ENCODE data around the gene AQR.
A peak's percentile ranks its signal among the peaks of the same experiment; 100 is the strongest.
"Not testable (repeated sequence)": the region's sequence is repeated elsewhere in the genome, so short reads cannot be mapped to it uniquely, and the experiment has no call there.

The AQR gene

DNA sequence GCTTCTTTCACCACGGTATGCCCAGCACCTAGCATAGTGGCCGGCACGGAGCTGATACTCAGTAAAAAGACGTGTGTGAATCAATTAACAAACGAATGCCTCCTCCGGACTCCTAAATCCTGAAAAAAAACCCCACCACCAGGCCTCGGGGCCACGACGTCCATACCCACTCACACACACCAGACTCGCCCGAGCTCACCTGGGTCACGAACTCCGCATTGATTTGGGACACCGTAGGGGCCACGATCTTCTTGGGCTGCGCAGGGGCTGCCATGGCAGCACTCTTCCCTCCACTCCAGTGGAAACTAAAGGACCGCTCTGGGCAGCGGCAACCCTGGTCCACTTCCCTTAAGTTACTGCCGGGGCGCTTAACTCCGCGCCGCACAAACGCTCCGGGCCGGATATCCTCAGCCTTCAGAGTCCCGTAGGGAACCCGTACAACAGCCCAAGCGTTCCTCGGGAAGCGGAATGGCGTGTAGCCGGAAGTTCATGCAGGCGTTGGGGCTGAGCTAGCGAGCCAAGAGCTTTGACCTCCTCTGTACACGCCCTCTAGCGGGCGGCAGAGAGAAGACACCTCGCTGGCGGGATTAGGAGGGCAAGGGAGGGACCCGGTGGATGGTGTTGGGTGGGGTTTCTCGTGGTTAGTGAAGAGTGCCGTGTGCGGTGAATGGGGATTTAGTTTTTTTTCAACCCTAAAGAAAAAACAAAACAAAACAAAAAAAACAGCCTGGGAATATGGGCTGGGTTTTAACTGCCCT lies at the start of gene AQR:
TSS of gene AQR (minus strand) at position 403 of the 758 bp plus-strand sequence. CDS start at position 274, 129 bp downstream.
- DNase-seq (ENCODE audit: low read depth in 3 of 3): peak; percentile 80 to 90 (median 89)

- DNase-seq (ENCODE audit: low read depth in 3 of 3): no peak
Measured at GRCh38 chr15:35014241-35014640, 44.7 kb upstream of the AQR start.

DNA sequence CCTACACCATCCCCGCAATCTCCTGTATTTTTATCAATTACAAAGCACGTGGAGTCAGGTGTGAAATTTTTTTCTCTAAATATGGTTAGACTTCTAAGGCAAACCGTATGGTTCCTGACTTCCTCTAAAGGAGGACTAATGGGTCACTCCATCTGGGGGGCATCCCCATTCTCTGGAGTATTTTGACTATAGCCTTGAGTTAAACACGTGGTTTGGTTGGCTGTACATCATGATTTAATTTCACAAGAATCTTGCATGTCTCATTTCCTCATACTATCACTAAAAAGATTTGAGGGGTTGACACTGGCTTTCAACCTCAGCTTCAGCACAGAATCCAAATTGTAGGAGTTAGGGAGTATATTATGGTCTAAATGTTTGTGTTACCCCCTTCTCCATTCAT lies 43.8 kb upstream of the AQR start:
- DNase-seq (ENCODE audit: low read depth in 3 of 3): no peak

GRCh38 chr15:35007397-35007796 lies 37.9 kb upstream of the AQR start:
- no peak for DNase-seq (ENCODE audit: low read depth in 3 of 3)

DNA sequence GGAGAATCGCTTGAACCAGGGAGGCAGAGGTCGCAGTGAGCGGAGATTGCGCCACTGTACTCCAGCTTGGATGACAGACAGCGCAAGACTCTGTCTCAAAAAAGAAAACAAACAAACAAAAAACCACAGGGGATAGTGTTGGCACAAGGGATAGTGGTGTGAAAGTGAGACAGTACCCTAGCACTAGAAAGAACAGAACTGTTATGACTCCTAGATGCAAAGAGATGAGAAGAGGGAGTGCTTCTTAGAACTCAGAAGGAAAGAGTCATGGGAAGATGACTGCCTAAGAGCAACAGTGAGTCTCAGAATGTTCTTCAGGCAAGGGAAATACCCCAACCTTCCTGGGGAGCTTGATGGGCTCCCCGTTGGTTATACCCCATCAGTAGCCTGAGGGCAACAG lies 36.4 kb upstream of the AQR start:
- no peak for DNase-seq (ENCODE audit: low read depth in 3 of 3)

GRCh38 chr15:35003928-35004327 lies 34.4 kb upstream of the AQR start:
- DNase-seq (ENCODE audit: low read depth in 3 of 3): no peak

GRCh38 chr15:35000511-35000910 lies 31.0 kb upstream of the AQR start:
- no peak for DNase-seq (ENCODE audit: low read depth in 3 of 3)

DNA sequence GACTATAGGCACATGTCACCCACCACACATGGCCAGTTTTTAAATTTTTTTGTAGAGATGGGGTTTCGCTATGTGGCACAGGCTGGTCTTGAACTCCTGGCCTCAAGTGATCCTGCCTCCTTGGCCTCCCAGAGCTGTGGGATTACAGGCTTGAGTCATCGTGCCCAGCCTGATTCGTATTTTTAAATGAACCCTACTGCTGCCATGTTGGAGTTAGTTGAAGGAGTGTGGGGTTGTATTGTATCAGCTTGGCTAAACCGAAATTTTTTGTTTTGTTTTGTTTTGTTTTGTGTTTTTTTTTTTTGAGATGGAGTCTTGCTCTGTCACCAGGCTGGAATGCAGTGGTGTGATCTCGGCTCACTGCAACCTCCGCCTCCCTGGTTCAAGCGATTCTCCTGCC lies 30.4 kb upstream of the AQR start:
- no peak for DNase-seq (ENCODE audit: low read depth in 3 of 3)

DNA sequence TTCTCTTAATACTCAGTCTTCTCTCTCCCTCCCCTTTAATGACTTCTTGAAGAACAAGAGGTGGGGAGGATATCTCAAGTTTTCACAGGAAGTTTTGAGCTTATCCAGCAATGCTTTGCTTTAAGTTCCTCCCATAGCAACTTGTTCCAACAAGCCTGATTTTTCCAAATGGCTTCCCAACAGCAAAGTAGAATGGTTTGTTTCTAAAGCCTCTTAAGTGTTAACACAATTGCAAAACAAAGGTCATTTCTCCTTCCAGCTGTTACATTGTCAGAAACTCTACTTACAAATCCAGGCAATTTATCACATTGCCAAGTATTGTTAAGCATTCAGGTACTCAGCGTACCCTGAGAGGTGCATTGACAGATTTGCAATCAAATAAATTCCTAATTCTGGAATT lies 25.4 kb upstream of the AQR start:
- no peak for DNase-seq (ENCODE audit: low read depth in 3 of 3)

- no peak for DNase-seq (ENCODE audit: low read depth in 3 of 3)
Measured at GRCh38 chr15:34993877-34994276, 24.3 kb upstream of the AQR start.

- DNase-seq (ENCODE audit: low read depth in 3 of 3): no peak
Measured at GRCh38 chr15:34993412-34993811, 23.9 kb upstream of the AQR start.

DNA sequence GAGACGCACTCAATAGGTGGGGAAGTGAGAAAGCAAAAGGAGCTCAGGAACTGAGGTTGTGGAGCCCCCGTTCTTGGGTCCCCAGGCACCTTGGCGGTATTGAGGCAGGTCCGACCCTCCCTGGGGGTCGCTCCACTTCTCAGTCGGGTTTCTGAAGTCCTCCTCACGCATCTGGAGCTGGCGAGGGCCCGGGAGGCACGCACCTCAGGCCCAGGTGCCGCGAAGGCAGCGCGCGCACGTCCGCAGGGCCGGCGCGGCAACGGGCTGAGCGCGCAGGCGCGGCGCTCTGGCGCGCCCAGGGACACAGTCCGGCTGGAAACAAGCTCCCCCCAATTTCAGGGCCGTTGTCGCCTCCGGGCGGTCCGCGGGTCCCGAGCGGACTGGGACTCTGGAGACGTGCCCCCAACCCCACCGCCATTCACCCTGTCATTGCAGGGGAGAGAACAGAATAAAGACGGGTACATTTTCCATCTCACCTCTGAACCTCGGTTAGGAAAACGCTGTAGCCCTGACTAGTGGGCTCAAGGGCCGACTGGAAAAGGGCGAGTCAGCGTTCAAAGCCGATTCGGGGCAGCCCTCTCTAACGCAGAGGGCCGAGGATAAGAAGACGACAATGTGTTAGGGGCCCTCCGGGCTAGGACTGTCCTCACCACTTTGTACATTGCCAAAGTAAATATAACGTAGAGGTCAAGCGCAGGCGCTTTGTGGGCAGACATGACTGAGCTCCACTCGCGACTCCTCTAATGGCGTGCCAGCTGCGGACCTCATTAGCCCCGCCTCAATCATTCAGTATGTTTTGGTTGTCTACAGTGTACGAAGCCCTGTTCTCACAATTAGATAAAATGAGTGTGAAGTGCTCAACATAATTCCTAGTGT lies 18.7 kb upstream of the AQR start, which contains the start of gene ZNF770:
TSS of gene ZNF770 (minus strand) at position 261 of the 876 bp plus-strand sequence. CDS start 4,853 bp downstream, outside the sequence.
- DNase-seq (ENCODE audit: low read depth in 3 of 3): peak; percentile 65 to 72 (median 69)

GRCh38 chr15:34987609-34988026 lies 18.1 kb upstream of the AQR start:
- no peak for DNase-seq (ENCODE audit: low read depth in 3 of 3)

- DNase-seq (ENCODE audit: low read depth in 3 of 3): no peak
Measured at GRCh38 chr15:34986771-34987480, 17.4 kb upstream of the AQR start.

DNA sequence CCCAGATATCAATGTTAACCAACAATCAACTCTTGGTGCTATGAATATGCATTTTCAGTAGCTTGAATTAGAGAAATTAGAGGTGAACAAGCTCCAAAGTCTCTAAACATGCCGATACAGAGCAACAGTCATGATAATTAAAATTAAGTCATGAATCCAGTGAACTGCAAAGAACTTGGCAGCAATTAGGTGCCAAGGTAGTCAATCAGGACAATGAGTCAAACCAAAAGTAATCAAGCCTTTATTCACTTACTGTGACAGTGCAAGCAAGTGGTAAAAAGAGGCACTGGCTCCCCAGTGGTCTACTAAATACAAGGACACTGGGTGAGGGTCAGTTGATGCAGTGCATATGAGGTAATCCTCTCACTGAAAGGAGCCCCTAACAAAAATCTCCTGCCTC lies 16.8 kb upstream of the AQR start:
- DNase-seq (ENCODE audit: low read depth in 3 of 3): no peak

- no peak for DNase-seq (ENCODE audit: low read depth in 3 of 3)
Measured at GRCh38 chr15:34984889-34985630, 15.5 kb upstream of the AQR start.

- no peak for DNase-seq (ENCODE audit: low read depth in 3 of 3)
Measured at GRCh38 chr15:34976743-34977142, 7.2 kb upstream of the AQR start.

- no peak for DNase-seq (ENCODE audit: low read depth in 3 of 3)
Measured at GRCh38 chr15:34976073-34976472, 6.5 kb upstream of the AQR start.

DNA sequence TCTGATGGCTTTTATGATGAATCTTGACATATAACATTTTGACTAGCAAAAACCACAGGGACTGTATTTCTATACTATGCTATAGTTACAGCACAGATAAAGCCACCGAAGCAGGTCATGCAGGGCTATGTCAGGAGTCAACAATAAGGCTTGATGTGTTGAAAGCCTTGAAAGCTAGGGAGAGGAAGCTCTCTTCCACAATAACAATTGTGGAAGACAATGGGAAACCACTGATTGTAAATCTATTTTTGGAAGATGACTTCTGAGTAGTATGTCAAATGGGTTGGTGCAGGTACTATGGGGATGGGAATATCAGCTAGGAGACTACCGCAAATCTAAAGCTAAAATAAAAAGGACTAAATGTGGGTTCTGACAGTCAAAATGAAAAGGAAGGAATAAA lies 4.0 kb upstream of the AQR start:
- DNase-seq (ENCODE audit: low read depth in 3 of 3): no peak

DNA sequence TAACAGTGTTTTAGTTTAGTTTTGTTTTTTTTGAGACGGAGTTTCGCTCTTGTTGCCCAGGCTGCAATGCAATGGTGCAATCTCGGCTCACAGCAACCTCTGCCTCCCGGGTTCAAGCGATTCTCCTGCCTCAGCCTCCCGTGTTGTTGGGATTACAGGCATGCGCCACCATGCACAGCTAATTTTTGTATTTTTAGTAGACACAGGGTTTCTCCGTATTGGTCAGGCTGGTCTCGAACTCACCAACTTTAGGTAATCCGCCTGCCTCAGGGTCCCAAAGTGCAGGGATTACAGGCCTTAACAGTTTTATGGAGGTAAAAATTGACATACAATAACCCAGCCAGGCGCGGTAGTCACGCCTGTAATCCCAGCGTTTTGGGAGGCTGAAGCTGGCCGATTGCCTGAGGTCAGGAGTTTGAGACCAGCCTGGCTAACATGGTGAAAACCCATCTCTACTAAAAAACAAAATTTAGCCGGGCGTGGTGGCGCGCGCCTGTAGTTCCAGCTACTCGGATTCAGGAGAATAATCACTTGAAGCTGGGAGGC lies 629 bp upstream of the AQR start:
- DNase-seq (ENCODE audit: low read depth in 3 of 3): not testable (repeated sequence)

- no peak for DNase-seq (ENCODE audit: low read depth in 3 of 3)
Measured at GRCh38 chr15:34964277-34964676, 5.3 kb downstream of the AQR start.
